ENCODE measurements around the gene TLE7. TPM values are rescaled to one million over a fixed set of nuclear protein-coding genes. Genes with fewer than 3 reads are reported as not detected.

Gene TLE7
- total and polyA plus RNA-seq, 2 of the 8 experiments (the other 6 are each of a cell fraction or from before 2014, with no cell fraction given) = 0.03 TPM; not detected in 1

DNA sequence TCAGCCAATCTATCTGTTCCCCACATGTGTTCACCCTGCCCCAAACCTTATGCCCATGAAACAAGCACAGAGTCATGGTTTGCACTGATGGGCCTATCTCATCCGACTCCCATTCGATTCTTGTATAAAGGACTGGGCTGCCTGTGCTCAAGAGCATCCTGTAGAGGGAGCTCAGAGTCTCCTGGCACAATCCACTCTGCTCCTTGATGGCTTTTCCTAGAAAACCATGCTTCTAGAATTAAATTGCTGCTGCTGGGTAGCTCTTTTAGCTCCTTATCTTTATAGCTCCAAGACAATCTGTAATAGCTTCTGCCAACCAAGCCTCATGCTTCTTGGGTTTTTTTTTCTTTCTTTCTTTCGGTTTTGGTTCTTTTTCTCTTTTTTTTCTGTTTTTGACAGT, 37.6 kb upstream of the TLE7 start:
- Histone ChIP-seq H4K5ac (ENCODE audit: insufficient read length, low read depth, low read length) (no peak overlapping the region), H3K18ac (ENCODE audit: extremely low read depth, low read length) (no peak overlapping the region), H4K8ac (ENCODE audit: extremely low read depth, insufficient read depth, low read length) (no peak overlapping the region), H2BK20ac (ENCODE audit: low read length) (no peak overlapping the region), H2BK12ac (ENCODE audit: low read depth, low read length) (no peak overlapping the region), H2BK15ac (ENCODE audit: low read length) (no peak overlapping the region), H2BK120ac (replicated peaks; ENCODE audit: low read depth, low read length) (no peak overlapping the region), H3K9me3 (ENCODE audit: insufficient read depth in 2 of 2, low read depth in 1 of 2, low read length in 1 of 2) (no peaks in the 10 kb centered on the region), H3K4me3 (ENCODE audit: extremely low read depth in 1 of 4, insufficient read depth in 2 of 4, low read depth in 3 of 4, low read length in 4 of 4) (no peak overlapping the region), H3K14ac (ENCODE audit: insufficient read length) (no peak overlapping the region), H2AK5ac (ENCODE audit: low read depth, low read length) (no peak overlapping the region), H3K4ac (replicated peaks; ENCODE audit: insufficient read length, low read depth, low read length) (no peak overlapping the region), H3K27me3 (replicated peaks in 1 of 4; ENCODE audit: control insufficient read depth in 3 of 4, extremely low read depth in 1 of 4, insufficient read depth in 3 of 4, low read length in 3 of 4) (no peaks in the 10 kb centered on the region), H4K91ac (replicated peaks; ENCODE audit: insufficient read length, low read length) (no peak overlapping the region), H3K23ac (ENCODE audit: insufficient read length) (no peak overlapping the region), H3K79me2 (ENCODE audit: control insufficient read depth in 1 of 2, insufficient read depth in 2 of 2, low read length in 2 of 2) (no peaks in the 10 kb centered on the region), H3K4me1 (replicated peaks in 1 of 4; ENCODE audit: control insufficient read depth in 3 of 4, insufficient read depth in 4 of 4, low read length in 3 of 4) (no peaks in the 10 kb centered on the region), H3K9ac (replicated peaks in 1 of 4; ENCODE audit: extremely low read depth in 1 of 4, low read depth in 3 of 4, low read length in 3 of 4) (no peak overlapping the region), H3K56ac (replicated peaks; ENCODE audit: insufficient read length, low read depth, low read length) (no peak overlapping the region), H3K36me3 (ENCODE audit: control insufficient read depth in 2 of 4, insufficient read depth in 4 of 4, low read length in 3 of 4) (peaks cover 0 to 2% (median 2%) of the 10 kb centered on the region in 4 experiments; a peak in 2 of 8 replicates), H2AFZ (ENCODE audit: low read length) (no peak overlapping the region), H3K23me2 (ENCODE audit: low read depth, low read length) (peaks cover 2% of the 10 kb centered on the region; the same call in 1 of the 2 replicates), H3K27ac (ENCODE audit: low read depth, low read length) (no peak overlapping the region), H3K79me1 (ENCODE audit: low read depth, low read length) (no peaks in the 10 kb centered on the region), H4K20me1 (replicated peaks in 1 of 2; ENCODE audit: control insufficient read depth in 1 of 2, insufficient read depth in 2 of 2, low read length in 2 of 2) (no peaks in the 10 kb centered on the region), H3K4me2 (ENCODE audit: insufficient read depth in 1 of 2, low read depth in 2 of 2, low read length in 2 of 2) (no peak overlapping the region), H2BK5ac (ENCODE audit: low read depth, low read length) (no peak overlapping the region)
- FAIRE-seq = peak; percentile 68
- ChIA-PET CTCF (ENCODE audit: partially characterized antibody) (interaction anchor here (0.6 to 4.0 kb wide), 31 partner anchors 11 to 1674 kb away, joined by 3 to 50 read pairs (median 4); partner anchors contain the start of genes ZNF19 and ZNF23), POLR2A (ENCODE audit: partially characterized antibody) (interaction anchor here (0.9 to 1.8 kb wide), 4 partner anchors 8 to 17 kb away, joined by 3 to 6 read pairs (median 4); partner anchors contain the start of gene ZNF23)
- WGBS, 2 experiments (ENCODE audit: extremely low coverage in 1 of 2, insufficient coverage in 1 of 2, insufficient read length in 1 of 2, insufficient replicate concordance in 2 of 2, low coverage in 1 of 2, low lambda C conversion rate in 2 of 2, missing lambda C conversion rate in 1 of 2) = 50% methylated on average over 3 of the region's 3 CpGs; no CpG with 5 or more reads in 1 of the 2 experiments
- no peak for DNase-seq (ENCODE audit: low read depth in 1 of 2, low spot score in 2 of 2)
- TF ChIP-seq SIRT6 (IDR thresholded peaks at IDR 0.05; ENCODE audit: low read length) = no peak
- TF ChIP-seq TCF12 (IDR thresholded peaks at IDR 0.05; ENCODE audit: low read depth, low read length) = no peak
- TF ChIP-seq RAD21 (IDR thresholded peaks at IDR 0.05 in 1 of 2, conservative IDR thresholded peaks at IDR 0.05 in 1 of 2; ENCODE audit: low read depth in 2 of 2, low read length in 2 of 2) = peak; percentile 72 to 82
- TF ChIP-seq, protein P1, sequence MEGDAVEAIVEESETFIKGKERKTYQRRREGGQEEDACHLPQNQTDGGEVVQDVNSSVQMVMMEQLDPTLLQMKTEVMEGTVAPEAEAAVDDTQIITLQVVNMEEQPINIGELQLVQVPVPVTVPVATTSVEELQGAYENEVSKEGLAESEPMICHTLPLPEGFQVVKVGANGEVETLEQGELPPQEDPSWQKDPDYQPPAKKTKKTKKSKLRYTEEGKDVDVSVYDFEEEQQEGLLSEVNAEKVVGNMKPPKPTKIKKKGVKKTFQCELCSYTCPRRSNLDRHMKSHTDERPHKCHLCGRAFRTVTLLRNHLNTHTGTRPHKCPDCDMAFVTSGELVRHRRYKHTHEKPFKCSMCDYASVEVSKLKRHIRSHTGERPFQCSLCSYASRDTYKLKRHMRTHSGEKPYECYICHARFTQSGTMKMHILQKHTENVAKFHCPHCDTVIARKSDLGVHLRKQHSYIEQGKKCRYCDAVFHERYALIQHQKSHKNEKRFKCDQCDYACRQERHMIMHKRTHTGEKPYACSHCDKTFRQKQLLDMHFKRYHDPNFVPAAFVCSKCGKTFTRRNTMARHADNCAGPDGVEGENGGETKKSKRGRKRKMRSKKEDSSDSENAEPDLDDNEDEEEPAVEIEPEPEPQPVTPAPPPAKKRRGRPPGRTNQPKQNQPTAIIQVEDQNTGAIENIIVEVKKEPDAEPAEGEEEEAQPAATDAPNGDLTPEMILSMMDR (IDR thresholded peaks at IDR 0.05; ENCODE audit: control extremely low read depth in 1 of 3, insufficient read depth in 1 of 3, low read depth in 1 of 3, low read length in 3 of 3) = peak; percentile 60 to 83 (median 82)
- no peak for TF ChIP-seq BRCA1 (IDR thresholded peaks at IDR 0.05; ENCODE audit: low read depth, low read length)
- TF ChIP-seq SUZ12 (IDR thresholded peaks at IDR 0.05; ENCODE audit: low read length) = no peak
- no peak for TF ChIP-seq RNF2 (IDR thresholded peaks at IDR 0.05; ENCODE audit: borderline replicate concordance, low read depth, low read length, missing control alignments, poor library complexity, severe bottlenecking)
- no peak for TF ChIP-seq PHF8 (conservative IDR thresholded peaks at IDR 0.05; ENCODE audit: low read depth, low read length)
